NOMO-1 treated with dmso at 0.1 percent for 144 hours (cell line): ENCODE measurements around the gene HEPHL1.
"Not testable (repeated sequence)": the region's sequence is repeated elsewhere in the genome, so short reads cannot be mapped to it uniquely, and the experiment has no call there.

ENCODE experiments used
- DNase-seq: peaks from one replicate; lab custom pipeline; 2025; ENCODE audit not compliant: unreplicated experiment; lab: John Stamatoyannopoulos, UW

The HEPHL1 gene, protein sequence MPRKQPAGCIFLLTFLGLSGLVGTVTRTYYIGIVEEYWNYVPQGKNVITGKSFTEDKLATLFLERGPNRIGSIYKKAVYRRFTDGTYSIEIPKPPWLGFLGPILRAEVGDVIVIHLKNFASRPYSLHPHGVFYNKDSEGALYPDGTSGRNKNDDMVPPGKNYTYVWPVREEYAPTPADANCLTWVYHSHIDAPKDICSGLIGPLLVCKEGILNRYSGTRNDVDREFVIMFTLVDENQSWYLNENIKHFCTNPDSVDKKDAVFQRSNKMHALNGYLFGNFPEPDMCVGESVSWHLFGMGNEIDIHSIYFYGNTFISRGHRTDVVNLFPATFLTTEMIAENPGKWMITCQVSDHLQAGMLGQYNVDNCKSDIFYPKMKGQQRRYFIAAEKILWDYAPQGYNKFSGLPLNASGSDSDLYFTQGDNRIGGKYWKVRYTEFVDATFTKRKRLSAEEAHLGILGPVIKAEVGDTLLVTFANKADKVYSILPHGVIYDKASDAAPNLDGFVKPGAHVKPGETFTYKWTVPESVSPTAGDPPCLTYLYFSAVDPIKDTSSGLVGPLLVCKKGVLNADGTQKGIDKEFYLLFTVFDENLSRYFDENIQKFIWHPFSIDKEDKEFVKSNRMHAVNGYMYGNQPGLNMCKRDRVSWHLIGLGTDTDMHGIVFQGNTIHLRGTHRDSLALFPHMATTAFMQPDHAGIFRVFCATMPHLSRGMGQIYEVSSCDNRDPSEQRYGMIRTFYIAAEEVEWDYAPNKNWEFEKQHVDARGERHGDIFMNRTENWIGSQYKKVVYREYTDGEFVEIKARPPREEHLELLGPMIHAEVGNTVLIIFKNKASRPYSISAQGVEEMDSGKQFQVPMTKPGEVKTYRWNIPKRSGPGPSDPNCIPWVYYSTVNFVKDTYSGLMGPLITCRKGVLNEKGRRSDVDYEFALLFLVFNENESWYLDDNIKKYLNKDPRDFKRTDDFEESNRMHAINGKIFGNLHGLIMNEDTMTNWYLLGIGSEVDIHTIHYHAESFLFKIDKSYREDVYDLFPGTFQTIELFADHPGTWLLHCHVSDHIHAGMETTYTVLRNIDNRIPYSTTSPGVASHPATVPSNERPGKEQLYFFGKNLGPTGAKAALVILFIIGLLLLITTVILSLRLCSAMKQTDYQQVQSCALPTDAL

DNA sequence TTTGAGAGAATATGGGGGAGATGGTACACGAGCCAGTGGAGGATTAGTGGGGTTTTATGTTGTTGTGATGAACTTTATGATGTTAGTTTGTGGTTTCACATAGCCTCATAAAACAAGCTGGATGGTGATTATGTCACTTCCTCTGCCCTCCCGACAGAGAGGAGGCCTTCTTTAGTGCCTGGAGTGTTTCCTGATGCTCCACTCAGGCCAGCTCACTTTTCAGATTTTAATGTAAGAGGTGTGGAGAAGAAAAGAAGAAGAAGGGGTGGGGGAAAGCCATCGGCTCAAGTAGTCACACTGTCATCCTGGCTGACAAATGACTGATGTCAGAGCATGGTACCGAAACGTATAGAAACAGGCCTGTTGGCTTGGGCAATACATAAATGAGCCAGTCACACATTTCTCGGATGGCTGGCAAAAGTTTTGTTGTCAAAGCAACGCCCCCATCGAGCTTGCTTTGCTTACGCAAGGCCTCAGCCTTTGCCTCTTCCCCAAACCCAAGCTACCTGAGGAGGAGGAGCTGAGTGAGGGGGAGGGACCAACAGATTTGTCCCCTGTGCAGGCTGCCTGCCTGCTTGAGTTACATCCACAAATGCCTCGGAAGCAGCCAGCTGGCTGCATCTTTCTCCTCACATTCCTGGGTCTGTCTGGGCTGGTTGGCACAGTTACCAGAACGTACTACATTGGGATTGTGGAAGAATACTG is at the start of gene HEPHL1:
Gene HEPHL1, plus strand, starts transcription at position 578 of the 705 bp plus-strand sequence. Its CDS starts 15 bp downstream, at position 593.
- DNase-seq = no peak

DNA sequence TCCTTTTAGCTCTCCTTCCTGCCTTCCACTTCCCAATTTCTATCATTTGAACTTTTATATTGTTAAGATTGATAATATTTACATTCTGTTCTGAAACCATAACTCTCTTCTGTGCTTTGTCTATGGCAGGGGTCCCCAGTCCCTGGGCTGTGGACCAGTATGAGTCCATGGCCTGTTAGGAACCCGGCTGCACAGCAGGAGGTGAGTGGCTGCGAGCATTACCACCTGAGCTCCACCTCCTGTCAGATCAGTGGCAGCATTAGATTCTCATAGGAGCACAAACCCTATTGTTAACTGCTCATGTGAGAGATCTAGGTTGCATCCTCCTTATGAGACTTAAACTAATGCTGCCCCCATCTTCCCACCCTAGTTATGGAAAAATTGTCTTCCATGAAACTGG is 48.4 kb upstream of the HEPHL1 start:
- no peak for DNase-seq

DNA sequence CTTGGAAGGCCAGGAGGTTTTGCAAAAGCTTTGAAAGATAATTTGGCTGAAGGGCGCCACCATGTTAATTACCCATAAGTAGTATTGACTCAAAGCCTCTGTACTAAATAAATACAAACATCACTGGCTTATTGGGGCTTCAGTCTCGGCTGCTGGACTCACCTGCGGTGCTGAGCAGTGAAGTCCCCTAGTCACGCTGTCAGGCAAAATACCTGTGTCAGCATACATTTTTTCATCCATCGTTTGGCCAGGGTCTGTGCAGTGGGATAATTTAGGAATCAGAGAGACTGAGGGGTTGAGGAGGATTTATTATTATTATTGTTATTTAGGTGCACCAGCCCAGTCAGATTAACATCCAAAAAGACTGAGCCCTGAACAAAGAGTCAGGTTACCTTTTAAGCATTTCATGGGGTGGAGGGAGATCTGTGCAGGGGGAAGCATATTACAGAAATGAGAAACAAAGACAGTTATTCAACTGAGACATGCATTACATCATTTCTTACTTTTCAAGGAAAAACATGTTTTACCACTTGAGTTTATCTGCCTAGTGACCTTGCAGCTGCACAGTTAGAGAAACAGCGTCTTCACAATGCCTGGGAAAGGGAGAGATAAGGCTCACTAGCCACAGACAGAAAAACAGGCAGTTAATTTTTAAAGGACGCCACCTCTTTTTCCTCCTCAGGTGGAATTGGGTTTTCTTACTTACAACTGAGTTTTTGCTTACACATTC is 47.7 kb upstream of the HEPHL1 start:
- not testable (repeated sequence) for DNase-seq

DNA sequence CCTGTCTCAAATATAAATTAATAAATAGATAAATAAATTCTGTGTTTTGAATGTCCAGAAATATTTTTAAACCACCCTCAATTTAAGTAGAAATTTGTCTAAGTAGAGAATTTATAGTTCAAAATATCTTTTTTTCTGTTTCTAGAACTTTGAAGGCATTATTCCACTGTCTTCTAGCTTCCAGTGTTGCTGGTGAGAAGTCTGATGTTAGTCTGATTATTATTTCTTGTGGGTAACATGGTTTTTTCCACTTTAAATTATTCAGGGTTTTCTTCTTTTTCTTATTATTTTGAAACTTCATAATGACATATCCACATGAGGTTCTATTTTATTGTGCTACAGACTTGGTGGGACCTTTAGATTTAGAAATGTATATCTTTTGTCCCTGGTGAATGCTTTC is 46.4 kb upstream of the HEPHL1 start:
- no peak for DNase-seq

DNA sequence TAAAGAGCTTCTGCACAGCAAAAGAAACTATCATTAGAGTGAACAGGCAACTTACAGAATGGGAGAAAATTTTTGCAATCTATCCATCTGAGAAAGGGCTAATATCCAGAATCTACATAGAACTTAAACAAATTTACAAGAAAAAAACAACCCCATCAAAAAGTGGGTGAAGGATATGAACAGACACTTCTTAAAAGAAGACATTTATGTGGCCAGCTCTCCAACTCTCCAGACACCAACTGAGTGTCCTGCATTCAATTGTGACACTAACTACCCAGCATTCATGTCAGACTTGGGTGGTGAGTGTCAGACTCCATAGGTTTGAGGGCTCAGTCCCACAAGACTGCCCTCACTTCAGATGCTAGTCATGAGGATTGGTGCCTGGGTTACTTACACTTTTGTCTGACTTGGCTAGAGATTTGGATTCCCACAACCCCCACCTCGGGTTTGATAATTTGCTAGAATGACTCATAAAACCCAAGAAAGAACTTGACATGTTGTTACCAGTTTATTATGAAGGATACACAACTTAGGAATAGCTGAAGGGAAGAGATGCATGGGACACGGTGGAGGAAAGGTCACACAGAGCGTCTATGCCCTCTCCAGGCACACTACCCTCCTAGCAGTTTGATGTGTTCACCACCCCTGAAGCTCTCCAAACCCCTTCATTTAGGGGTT is 44.4 kb upstream of the HEPHL1 start:
- not testable (repeated sequence) for DNase-seq

DNA sequence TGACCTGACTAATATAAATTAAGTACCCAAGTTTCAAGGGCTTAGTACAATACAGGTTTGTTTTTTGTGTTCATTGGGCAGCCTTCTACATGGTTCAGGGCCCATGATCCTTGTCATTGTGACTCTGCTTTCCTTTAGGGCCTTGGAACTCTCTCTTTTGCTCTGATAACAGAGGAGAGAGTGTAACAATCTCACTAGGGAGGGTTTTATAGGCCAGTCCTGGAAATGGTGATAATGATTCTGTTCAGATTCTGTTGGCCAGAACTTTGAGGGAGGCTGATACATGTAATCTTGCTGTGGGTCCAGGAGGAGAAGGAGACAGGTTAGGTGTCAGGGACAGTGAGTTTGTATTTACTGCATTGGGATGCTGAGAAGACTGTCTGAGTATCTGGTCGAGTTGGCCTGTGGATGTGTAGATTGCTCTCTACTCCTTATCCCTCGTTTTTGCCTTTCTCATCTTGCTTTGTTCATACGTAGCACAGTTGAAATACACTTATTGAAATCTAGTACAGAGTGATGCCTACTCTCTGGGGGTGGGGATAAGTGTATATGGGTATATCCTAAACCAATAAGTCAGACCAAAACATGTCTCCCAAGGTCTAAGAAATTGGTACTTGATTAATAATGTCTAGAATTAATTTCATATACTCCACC is 37.5 kb upstream of the HEPHL1 start:
- DNase-seq = no peak

DNA sequence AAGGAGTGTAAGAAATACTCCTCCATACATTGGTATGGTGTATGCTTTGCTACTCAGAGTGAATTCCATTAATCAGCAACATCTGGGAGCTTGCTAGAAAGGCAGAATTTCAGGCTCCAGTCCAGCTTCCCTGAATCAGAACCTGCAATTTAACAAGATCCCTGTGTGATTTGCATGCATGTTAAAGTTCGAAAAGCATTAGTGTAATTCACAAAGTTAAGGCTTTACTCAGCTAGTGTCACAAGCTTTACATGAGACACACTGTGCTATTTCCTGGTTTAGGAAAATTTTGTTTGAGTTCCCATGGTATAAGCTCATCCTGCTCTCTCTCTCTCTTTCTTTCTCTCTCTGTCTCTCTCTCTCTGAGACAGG is 37.0 kb upstream of the HEPHL1 start:
- no peak for DNase-seq

DNA sequence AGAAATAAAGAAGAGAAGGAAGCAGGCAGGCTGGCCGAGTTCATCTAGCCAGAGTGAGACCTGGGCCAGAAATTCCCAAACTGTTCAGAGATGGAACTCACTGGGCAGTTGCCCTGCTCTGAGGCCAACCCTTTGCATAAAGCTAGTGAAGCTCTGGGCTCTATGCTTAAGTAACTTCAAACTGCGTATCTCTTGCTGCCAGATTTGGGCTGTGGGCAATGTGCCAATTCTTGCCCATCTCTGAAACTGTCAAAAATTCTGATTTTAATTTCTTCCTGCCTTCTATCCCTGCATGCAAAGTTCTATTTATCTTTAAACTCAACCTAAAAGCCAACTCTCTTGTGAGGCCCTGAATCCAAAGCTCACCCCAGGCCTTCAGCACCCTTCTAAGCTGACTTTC is 36.2 kb upstream of the HEPHL1 start:
- DNase-seq = no peak

DNA sequence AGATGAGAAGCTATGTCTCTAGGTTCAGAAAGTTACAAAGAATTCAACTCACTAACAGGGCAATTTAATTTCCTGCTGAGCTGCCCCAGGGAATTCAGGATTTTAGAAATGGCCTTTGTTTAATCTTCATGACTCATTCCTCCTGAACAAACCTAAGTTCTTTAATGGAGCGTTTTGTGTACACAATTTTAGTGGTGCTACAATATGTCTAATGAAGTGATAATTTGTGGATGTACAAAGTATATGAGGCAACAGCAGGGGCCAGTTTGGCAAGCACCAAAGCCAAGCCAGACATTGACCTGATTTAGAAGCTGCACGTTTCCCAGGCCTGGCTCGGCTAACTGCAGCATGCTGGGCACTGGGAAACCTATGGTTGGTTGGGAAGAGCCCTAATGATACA is 34.4 kb upstream of the HEPHL1 start:
- no peak for DNase-seq

DNA sequence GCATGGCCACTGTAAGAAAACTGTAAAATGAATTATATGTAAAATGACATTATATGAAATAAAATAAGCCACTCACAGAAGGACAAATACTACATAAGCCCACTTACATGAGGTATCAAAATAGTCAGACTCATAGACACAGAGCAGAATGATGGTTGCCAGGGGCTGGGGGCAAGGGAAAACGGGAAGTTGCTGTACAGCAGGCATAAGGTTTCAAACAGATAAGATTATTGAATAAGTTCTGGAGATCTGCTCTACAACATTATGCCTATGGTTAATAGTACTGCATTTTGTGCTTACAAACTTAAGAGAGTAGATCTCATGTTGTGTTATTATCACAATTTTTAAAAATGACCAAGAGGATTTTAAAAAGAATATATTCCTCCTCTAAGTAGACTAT is 32.7 kb upstream of the HEPHL1 start:
- DNase-seq = no peak

DNA sequence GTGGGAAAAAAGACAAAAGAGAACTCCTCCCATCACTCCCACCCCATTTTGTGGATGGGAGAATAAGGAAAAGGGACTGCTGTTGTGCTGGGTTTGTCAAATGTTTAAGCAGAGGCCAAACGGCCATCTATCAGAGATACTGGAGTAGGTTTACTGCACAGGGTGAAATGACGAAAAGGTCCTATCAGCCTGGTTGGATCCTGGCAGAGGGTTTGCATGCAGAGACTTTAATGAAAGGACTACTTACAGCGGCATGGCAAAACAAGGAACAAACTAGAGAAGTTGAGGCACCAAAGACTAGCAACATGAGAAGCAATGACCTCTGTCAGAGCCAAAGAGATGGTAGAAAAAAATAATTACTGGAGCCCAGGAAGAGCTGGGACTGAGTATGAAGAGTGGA is 32.2 kb upstream of the HEPHL1 start:
- no peak for DNase-seq

DNA sequence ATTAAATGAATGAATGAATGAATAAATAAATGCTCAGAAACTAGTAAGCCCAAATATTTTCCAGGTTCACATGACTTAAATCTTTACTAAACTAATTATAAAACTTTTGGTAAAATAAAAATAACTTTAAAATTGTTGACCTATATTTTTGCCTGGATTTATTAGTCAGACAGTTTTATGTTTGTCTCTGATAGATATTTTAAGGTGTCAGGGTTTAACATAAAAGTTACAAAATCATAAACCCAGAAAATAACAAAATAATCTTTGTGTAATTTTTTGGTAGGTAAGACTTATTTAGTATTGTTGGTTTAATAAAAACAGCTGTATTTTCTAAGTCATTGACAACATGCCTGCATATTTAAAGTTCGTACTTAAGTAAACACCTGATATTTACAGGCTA is 27.4 kb upstream of the HEPHL1 start:
- DNase-seq = no peak

DNA sequence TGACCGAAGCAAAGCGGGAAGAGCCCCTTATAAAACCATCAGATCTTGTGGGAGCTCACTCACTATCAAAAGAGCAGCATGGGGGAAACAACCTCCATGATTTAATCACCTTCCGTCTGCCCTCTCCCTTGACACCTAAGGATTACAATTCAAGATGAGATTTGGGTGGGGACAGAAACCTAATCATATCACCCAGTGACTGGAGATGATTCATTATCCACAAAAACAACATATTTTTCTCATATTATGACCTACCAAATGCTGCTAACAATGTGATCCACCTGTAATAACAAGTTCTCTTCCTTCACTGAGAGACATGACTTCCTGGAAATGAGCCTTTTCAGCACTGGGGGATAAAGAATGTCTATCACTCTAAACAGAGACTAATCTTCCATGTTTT is 23.4 kb upstream of the HEPHL1 start:
- no peak for DNase-seq

DNA sequence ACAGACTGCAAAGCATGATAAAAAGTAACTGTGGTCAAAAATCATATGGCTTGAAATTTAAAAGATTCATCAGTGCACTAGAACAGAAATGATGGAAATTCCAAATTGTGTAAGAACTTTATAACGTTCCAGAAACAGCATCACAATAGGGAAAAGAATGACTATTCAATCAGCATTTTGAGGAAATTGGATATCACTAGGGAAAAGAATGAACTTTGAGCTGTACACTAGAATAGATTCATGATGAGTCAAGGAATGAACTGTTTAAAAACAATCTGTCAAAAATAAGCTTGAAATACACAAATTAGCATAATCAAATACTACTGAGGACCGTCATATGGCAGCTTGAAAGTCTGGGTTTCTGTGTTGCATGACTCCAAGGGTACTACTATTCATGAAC is 20.5 kb upstream of the HEPHL1 start:
- no peak for DNase-seq

DNA sequence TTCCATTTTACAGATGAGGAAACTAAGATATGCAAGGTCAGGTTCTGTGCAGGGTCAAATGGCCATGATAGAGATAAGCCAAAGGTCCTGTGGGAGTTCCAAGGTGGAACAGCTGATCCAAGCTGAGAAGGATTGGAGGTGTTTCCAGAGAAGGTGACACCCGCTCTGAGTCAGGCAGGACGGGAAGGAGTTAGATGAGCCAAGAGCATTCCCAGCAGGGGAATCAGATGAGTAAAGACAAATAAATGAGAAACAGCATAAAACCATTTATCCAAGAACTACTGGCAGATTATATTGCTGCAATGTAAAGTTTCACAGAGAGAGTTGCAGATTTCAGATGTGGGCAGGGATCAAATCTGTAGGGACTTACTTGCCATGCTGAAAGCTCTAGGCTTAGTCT is 18.9 kb upstream of the HEPHL1 start:
- no peak for DNase-seq

DNA sequence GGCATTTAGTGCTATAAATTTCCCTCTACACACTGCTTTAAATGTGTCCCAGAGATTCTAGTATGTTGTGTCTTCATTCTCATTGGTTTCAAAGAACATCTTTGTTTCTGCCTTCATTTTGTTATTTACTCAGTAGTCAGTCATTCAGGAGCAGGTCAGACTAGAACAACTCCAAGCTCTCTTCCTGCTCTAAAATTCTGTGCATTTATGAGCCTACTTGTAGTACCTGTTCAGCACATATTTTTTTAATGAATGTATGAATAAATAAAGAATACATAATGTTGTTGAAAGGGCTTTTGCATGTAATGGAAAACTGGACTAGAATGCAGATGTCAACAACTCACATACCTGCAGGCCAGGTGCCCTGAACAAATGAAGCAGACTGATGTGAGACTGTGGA is 13.7 kb upstream of the HEPHL1 start:
- no peak for DNase-seq

DNA sequence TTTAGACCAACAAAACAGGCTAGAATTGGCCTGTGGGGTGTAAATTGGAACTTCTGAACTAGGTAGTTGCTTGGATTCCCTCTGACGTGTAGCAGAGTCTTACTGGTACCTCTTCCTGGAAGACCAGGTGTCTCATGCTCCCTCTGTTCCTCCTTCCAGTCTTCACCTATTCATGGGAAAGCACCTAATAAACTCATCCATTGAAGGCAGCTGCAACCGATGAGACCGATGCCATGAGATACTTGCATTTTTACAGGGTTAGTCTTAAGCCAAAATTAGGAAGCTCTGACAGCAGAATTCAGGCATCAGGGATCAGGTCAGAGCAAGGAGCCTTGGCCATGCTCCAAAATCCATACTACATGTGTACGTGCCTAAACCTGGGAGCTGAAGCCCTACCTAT is 13.2 kb upstream of the HEPHL1 start:
- no peak for DNase-seq

DNA sequence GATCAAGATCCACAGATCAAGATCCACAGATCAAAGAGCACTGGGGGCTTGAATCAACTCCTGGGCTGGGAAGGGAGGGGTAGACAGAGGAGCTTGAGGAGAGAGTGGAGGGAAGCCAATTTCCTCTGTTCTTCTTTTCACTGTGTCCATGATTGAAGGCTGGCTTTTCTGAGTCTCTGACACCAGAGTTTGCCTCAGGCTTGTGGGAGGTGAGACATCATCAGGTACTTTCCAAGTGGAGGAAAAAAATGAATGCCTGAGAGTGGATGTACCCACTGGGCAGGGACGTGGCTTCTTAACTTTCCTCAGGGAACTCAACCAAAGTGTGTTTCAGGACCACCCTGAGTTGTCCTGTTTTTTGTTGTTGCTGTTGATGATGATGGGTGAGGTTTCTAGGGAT is 11.0 kb upstream of the HEPHL1 start:
- DNase-seq = no peak

DNA sequence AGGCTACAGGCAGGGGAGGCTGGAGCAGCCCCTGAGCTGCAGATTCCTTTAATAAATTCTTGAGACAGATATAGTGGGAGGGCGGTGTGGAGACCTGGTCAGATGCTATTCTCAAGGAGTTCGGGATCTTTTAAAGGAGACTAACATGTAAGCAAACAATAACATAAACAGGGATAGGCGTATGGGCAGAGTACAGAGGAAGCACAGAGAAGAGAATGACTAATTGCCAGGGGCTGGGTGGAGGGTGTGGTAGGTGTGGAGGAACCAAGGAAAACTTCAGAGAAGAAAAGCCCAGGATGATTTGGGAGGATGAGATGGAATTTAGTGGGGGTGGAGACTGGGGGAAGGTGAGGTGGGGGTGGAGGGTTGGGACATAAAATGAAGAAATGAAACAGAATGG is 9.7 kb upstream of the HEPHL1 start:
- DNase-seq = no peak
